Peyer's patch (tissue), 4 donors: Measurements from ENCODE around the gene PRPF31.

Experiments used
- POLR2A ChIP-seq, 2 donors: fragments of 450-650 bp; IDR thresholded peaks; one replicate each; pipeline ENCODE4 v1.5.1; 2017; ENCODE audit warnings: antibody characterized with exemption in 2 of 2, mild to moderate bottlenecking in 2 of 2, moderate library complexity in 2 of 2
- TF ChIP-seq, protein P1 (sequence below), 6 experiments: fragments of 450-650 bp in 4 of 6; fragments of 200-600 bp in 2 of 6; sonication (generic) in 1 of 6; IDR thresholded peaks; one replicate each; pipeline ENCODE4 v1.5.1; 2017 to 2019; ENCODE audit warnings: antibody characterized with exemption in 6 of 6, mild to moderate bottlenecking in 3 of 6, moderate library complexity in 1 of 6

DNA sequence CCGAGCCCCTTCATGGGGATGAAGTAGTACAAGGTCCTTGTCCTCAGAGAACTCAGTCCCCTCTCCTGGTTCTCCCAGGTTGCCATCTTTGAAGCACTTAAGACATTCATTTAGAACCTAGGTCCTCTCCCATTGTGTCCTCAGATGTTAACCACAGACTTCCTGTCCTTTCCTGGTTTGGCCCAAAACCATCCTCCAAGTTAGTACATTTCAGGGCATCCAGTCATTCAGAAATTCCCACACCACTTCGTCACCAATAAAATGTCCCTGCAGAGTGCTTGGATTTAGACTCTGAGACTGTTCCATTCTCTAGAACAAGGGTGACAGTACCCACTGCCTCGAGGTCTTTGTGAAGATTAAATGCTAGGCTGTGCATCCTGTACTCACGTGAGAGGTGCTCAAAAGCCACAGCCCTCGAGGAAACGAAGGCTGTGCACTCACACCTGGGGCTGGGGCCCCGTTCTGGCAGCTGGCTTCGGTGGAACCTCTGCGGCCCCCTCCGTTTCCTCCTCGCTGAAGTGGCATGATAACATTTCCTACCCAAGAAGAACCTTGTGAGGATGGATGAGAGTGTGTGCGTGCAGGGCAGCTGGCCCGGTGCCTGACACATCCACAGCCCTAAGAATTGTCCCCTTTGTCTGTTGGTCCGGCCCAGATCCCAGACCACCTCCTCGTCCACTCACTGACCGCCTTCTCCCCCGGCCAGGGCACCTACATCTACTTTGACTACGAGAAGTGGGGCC, 39.2 kb downstream of the PRPF31 start:
- TF ChIP-seq, protein P1, sequence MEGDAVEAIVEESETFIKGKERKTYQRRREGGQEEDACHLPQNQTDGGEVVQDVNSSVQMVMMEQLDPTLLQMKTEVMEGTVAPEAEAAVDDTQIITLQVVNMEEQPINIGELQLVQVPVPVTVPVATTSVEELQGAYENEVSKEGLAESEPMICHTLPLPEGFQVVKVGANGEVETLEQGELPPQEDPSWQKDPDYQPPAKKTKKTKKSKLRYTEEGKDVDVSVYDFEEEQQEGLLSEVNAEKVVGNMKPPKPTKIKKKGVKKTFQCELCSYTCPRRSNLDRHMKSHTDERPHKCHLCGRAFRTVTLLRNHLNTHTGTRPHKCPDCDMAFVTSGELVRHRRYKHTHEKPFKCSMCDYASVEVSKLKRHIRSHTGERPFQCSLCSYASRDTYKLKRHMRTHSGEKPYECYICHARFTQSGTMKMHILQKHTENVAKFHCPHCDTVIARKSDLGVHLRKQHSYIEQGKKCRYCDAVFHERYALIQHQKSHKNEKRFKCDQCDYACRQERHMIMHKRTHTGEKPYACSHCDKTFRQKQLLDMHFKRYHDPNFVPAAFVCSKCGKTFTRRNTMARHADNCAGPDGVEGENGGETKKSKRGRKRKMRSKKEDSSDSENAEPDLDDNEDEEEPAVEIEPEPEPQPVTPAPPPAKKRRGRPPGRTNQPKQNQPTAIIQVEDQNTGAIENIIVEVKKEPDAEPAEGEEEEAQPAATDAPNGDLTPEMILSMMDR (IDR thresholded peaks at IDR 0.05): no peak
- TF ChIP-seq POLR2A (IDR thresholded peaks at IDR 0.05): no peak
